ENCODE data around the gene MRTO4. TPM values are rescaled to one million over a fixed set of nuclear protein-coding genes. Genes with fewer than 3 reads are reported as not detected.

Gene MRTO4
- total and polyA plus RNA-seq, 9 of the 15 experiments (the other 6 are each of a cell fraction or from before 2014, with no cell fraction given): 62.0 to 173 (median 146) TPM

- TF ChIP-seq E2F4 (CRISPR knock-in tag; IDR thresholded peaks at IDR 0.05; ENCODE audit: low read depth) (no peak), PHB2 (IDR thresholded peaks at IDR 0.05; ENCODE audit: low read depth) (no peak), PML (IDR thresholded peaks at IDR 0.05; ENCODE audit: low read length) (no peak), GTF2F1 (IDR thresholded peaks at IDR 0.05; ENCODE audit: low read depth, low read length) (no peak), BCLAF1 (IDR thresholded peaks at IDR 0.05; ENCODE audit: borderline replicate concordance in 1 of 2, control insufficient read depth in 1 of 2, low read depth in 2 of 2, low read length in 1 of 2) (0 out of 4 replicates have a peak, but pooled peaks of 1 of the 2 experiments have one; percentile 10), PTBP1 (IDR thresholded peaks at IDR 0.05; ENCODE audit: low read depth, low read length) (no peak), NFIC (IDR thresholded peaks at IDR 0.05) (no peak), NFXL1 (CRISPR knock-in tag; IDR thresholded peaks at IDR 0.05) (no peak), RERE (CRISPR knock-in tag; IDR thresholded peaks at IDR 0.05; ENCODE audit: borderline replicate concordance) (no peak), ZNF395 (CRISPR knock-in tag; IDR thresholded peaks at IDR 0.05) (no peak), PHF20 (IDR thresholded peaks at IDR 0.05; ENCODE audit: partially characterized antibody) (no peak), CTCFL (IDR thresholded peaks at IDR 0.05; ENCODE audit: borderline replicate concordance, insufficient read depth, low read depth, low read length, poor library complexity, severe bottlenecking) (no peak)
Measured at GRCh38 chr1:19260211-19261138, 8.9 kb downstream of the MRTO4 start (continued).

Measured in K562 (cell line).